T-helper 2 cell treated with Interferon-gamma antibody and Interleukin-4, amounts not matched to agents 100 ng/mL and 5 ng/mL, for 36 hours (primary cell): ENCODE data around the gene HSF5. TPM values are rescaled to one million over a fixed set of nuclear protein-coding genes. Genes with fewer than 3 reads are reported as not detected.
"Not testable (repeated sequence)": the region's sequence is repeated elsewhere in the genome, so short reads cannot be mapped to it uniquely, and the experiment has no call there.

ENCODE experiments used
- intact Hi-C: fragments of 100-400 bp; cut with micrococcal nuclease; formaldehyde crosslinking; loops from one replicate; pipeline ENCODE4 v1.15.1; 2023
- total RNA-seq: library from RNA; stranded (reverse); gene quantifications from 2 replicates; pipeline ENCODE4 v1.2.3, GENCODE V29; 2022

HSF5 gene
- total RNA-seq, 1 donor from 2014 or later = 1.2 TPM

DNA sequence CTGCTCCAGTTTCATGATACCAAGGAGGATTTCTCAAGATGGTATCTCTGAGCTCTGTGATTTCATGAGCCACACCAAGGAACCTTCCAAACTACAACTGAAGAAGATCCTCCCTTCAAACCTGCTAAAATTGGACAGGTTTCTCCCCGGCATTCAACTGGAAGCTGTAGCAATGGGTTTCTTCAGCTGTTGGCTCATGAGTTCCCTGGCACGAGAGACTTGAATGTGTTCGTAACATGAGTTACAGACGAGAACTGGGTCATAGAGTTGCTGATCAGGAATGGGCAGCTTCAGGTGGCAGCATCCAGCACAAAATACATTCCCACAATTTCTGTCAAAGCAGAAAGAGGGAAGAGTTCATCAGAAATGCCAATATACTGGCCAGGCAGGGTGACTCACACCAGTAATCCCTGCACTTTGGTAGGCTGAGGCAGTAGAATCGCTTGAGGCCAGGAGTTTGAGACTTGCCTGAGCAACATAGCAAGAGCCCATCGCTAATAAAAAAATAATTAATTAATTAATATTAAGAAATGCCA, 3.4 kb upstream of the HSF5 start:
- intact Hi-C loops = no loop called here

GRCh38 chr17:58488428-58488890, 251 bp upstream of the HSF5 start:
- intact Hi-C loops = no loop called here

GRCh38 chr17:58484600-58484999, 3.6 kb downstream of the HSF5 start:
- intact Hi-C loops = no loop called here

- intact Hi-C loops = not testable (repeated sequence)
These were observed 6.4 kb downstream of the HSF5 start for GRCh38 chr17:58481798-58482197.

- intact Hi-C loops = no loop called here
These were observed 8.1 kb downstream of the HSF5 start for GRCh38 chr17:58480090-58480489.

- intact Hi-C loops = no loop called here
These were observed 11.4 kb downstream of the HSF5 start for GRCh38 chr17:58476812-58477211.

- intact Hi-C loops = no loop called here
These were observed 12.2 kb downstream of the HSF5 start for GRCh38 chr17:58475985-58476384.

GRCh38 chr17:58470356-58470755, 17.9 kb downstream of the HSF5 start:
- intact Hi-C loops = no loop called here

DNA sequence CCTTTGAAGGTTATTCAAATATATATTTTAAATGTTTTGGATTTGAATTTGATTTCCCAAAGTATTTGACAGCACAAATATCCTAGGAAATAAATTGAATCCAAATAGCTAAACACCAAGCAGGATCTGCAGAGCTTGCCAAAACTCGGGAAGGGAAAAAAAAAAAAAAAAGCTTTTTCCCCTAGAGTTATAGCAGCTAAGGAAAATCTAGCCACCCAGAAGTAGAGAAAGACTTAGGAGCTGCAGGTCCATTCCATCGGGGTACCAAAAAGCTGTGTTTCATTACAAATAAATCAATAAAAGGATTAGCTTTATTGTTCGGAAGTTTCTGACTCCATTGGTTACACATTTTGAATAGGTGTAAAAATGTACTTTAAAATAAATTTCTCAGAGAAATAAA, 19.3 kb downstream of the HSF5 start:
- intact Hi-C loops = no loop called here

GRCh38 chr17:58455491-58455890, 32.7 kb downstream of the HSF5 start:
- intact Hi-C loops = no loop called here

GRCh38 chr17:58452738-58453137, 35.5 kb downstream of the HSF5 start:
- intact Hi-C loops = no loop called here

- intact Hi-C loops = loop anchor here (1.0 to 5.0 kb wide), 5 partner anchors 130 to 245 kb away; no protein-coding TSS in a partner anchor
These were observed 40.9 kb downstream of the HSF5 start for GRCh38 chr17:58447039-58447975.

GRCh38 chr17:58446086-58446485, 42.1 kb downstream of the HSF5 start:
- intact Hi-C loops = loop anchor here (2.0 to 5.0 kb wide), 2 partner anchors 195 to 244 kb away; no protein-coding TSS in a partner anchor

- intact Hi-C loops = no loop called here
These were observed 51.4 kb downstream of the HSF5 start for GRCh38 chr17:58436805-58437239.

- intact Hi-C loops = no loop called here
These were observed 52.0 kb downstream of the HSF5 start for GRCh38 chr17:58436245-58436644.

- intact Hi-C loops = no loop called here
These were observed 55.2 kb downstream of the HSF5 start for GRCh38 chr17:58432806-58433573.

GRCh38 chr17:58427807-58428206, 60.4 kb downstream of the HSF5 start:
- intact Hi-C loops = no loop called here

DNA sequence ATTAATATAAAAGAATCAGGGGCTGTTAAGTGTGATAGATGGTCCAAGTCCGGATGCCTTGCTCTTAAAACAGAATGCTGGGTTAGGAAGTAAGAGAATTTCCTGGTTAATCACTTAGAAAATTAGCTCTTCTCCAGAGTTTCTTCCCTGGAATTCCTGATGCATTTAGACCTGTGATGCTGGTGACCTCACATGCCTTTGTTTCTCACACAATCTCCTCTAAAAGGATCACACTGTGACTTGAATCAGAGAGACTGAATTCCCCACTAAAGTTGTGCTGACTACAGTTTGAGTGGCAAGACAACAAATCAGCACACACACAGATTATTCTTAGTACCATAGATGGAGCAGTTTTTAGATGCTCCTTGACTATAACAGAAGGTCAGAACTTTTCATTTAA, 66.5 kb downstream of the HSF5 start:
- intact Hi-C loops = no loop called here

- intact Hi-C loops = no loop called here
These were observed 67.4 kb downstream of the HSF5 start for GRCh38 chr17:58420827-58421226.

DNA sequence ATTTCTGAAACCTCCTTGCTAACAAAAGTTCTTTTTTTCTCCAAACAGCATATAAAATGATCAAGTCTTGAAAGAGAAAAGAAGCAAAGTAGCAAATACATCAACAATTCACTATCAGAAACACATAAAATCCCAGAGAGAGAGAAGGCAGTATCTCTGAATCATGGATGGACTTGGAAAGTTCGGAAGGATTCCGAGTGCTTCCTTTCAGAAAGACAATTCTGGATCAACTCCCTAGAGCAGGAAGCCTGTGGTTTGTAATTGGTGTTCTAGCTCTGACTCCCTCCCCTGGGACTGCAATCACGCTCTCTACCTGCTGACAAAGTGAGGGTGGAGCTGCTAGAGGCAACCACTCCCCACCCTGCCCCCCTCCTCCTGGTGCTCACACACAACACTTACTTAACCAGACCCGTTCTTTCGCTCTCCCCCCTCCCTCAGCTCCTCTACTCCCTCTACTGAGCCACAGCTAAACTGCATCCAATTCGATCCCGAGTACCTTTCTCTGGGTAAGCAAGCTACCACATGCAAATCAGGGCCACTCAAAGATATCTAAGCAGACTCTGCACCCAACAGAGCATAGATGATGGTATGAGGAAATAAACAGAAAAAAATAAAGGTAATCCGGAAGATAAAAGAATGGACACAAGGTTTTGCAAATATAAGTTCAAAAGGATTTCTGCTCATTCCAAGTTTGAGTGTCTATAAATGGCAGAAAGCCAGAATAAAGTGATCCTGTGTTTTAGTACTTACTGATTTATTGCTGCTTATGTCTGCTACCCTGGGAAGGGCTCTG, 70.7 kb downstream of the HSF5 start, which contains the start of gene RNF43:
Gene RNF43, minus strand, starts transcription at position 235 of the 793 bp plus-strand sequence. CDS start 1,957 bp downstream, outside the sequence.
- intact Hi-C loops = loop anchor here (1.0 to 5.0 kb wide), 6 partner anchors 35 to 100 kb away; partner anchors contain the start of gene SUPT4H1

- intact Hi-C loops = loop anchor here (1.0 to 5.0 kb wide), 6 partner anchors 35 to 100 kb away; partner anchors contain the start of gene SUPT4H1
These were observed 71.3 kb downstream of the HSF5 start for GRCh38 chr17:58416937-58417299.
